Stimulated activated naive CD8-positive, alpha-beta T cell treated with anti-CD3 and anti-CD28 coated beads, Interleukin-15, Interleukin-2, amounts not matched to agents 100 U/mL and 50 U/mL, for 24 hours (primary cell): Measurements from ENCODE around the gene AKR1B15.
A peak's percentile ranks its signal among the peaks of the same experiment; 100 is the strongest.
"Not testable (repeated sequence)": the region's sequence is repeated elsewhere in the genome, so short reads cannot be mapped to it uniquely, and the experiment has no call there.

ENCODE experiments used
- ATAC-seq: fragments of 150-1000 bp; cut with Tn5 transposase; one replicate; pipeline ENCODE4 v1.10.0; 2021
- DNase-seq: peaks from one replicate; pipeline ENCODE4 v3.0.0; 2021

The AKR1B15 gene

DNA sequence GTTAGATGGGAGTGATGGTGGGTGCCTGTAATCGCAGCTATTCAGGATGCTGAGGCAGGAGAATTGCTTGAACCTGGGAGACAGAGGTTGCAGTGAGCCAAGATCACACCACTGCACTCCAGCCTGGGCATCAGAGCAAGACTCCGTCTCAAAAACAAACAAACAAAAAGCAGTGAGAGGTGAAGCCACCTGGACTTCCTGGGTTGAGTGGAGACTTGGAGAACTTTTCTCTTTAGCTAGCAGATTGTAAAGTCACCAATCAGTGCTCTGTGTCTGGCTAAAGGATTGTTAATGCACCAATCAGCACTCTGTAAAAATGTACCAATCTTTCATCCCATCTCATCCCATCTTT lies 14.5 kb downstream of the AKR1B15 start:
- ATAC-seq, DNase-seq: not testable (repeated sequence)

DNA sequence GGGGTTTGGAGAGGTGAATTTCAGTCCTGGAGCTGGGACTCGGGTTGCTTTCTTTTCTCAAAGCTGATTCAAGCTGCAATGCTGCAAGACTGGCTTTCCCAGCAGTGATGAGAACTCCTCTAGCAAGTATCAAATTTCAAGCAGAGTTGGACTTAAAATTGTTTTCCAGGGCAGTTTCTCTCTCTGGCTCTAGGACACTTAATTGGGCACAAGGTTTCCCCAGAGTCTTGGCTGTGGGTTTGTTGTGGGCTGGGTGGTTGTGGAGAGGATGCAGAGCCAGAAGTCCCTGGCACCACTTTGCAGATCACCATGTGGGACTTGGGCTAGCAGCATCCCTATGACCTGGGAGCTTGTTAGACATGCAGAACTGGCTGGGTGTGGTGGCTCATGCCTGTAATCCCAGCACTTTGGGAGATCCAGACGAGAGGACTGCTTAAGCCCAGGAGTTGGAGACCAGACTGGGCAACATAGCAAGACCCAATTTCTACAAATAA lies 16.8 kb downstream of the AKR1B15 start:
- DNase-seq, result no peak
- ATAC-seq, result no peak

DNA sequence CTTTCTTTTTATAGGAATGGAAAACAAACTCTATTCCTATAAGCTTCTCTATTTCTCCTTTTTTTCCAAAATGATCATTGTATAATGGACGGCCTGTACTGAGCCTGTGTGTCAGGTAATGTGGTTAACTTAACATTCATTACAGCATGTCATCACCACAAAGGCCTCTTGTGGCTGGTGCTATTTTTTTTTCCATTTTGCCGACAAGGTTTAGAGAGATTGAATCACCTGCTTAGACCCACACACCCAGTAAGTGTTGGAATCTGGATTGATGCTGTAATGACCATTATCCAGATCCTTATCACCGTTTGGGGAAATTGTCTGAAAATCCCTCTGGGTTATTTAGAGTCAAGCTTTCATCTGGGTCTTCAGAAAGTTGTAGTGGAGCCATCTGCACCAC lies 18.5 kb downstream of the AKR1B15 start:
- DNase-seq, result no peak
- ATAC-seq, result no peak

DNA sequence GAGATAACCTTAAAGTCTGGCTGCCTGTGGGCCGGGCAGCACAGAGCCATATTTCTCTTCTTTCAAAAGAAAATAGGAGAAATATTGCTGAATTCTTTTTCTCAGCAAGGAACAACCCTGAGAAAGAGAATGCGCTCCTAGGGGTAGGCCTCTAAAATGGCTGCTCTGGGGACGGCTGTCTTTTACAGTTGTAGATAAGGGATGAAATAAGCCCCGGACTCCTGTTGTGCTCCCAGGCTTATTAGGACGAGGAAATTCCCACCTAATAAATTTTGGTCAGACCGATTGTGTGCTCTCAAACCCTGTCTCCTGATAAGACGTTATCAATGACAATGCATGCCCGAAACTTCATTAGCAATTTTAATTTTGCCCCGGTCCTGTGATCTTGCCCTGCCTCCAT lies 21.1 kb downstream of the AKR1B15 start:
- ATAC-seq, DNase-seq: not testable (repeated sequence)

DNA sequence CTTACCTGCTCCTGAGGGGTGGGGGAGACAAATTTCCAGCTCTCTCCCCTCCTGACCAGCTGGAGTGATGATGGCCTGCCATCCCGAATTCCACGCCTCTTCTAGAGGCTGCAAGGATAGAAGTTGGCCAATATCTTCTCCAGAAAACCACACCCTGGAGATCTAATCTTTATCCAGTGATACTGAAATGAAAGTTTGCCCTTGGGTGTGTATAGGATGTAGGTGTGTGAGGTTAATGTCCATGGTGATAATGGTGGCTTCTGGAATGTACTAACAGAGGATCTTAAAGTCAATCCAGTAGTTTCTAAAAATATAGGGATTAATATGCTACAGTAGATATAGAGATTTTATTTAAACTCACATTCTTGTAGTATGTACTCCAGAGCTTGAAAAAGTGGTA lies 22.2 kb downstream of the AKR1B15 start:
- DNase-seq (no peak), ATAC-seq (no peak)

DNA sequence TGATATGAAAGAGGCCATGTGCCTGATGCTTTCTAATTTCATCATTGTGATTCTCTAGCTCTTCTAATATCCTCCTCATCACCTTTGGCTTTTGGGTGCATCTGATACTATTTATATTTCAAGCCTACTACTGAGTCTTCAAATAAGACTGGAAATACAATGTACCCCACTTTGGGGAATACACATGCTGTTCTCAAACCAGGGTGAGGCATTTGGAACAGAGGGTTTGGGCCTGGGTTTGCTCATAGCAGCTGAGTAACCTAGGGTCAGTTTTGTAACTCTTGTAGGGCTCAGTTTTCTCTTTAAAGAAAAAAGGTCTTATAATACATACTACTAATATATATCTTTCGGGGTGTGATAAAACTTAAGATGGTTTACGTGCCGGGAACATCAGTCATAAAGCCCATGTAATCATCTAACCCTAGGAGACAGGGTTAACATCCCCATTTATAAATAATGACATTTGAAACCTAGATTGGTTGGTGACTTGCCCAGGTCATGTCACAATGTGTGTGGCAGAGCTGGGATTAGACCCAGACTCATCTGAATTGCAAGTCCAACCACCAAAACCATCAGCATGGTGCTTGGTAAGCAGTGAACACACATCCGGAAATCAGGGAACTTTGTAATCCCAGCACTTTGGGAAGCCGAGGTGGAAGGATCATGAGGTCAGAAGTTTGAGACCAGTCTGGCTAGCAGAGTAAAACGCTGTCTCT lies 23.0 kb downstream of the AKR1B15 start:
- no peak for ATAC-seq
- no peak for DNase-seq

DNA sequence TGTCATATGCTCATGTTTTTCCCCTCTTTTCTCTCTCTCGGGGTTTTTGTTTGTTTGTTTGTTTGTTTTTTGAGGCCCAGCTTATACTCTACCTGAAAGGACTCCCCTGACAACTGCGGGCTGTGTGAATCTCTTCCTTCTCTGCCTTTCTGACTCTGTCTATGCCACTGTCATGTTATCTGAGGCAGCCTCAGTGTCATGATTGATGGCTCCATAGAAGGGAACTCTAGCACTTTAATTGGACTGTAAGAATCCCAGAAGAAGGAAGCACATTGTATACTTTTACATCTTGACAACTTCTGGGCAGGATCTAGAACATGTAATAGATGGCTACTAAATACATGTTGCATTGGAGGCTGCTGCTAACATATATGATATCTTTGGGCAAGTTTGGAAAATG lies 25.4 kb downstream of the AKR1B15 start:
- ATAC-seq, result no peak
- no peak for DNase-seq

DNA sequence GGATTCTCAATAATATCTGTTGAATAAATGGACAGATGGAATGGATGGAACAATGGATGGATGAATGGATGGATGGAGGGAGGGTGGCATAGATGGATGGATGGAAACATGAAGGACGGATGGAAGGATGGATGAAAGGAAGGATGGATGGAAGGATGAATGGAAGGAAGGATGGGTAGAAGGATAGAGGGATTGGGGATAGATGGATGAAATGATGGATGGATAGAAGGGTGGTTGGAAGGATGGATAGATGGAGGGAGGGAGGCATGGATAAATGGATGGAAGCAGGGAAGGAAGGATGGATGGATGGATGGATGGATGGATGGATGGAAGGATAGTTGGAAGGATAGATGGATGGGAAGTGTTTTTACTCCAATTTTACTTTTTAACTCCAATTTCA lies 35.4 kb downstream of the AKR1B15 start:
- no peak for DNase-seq
- no peak for ATAC-seq

DNA sequence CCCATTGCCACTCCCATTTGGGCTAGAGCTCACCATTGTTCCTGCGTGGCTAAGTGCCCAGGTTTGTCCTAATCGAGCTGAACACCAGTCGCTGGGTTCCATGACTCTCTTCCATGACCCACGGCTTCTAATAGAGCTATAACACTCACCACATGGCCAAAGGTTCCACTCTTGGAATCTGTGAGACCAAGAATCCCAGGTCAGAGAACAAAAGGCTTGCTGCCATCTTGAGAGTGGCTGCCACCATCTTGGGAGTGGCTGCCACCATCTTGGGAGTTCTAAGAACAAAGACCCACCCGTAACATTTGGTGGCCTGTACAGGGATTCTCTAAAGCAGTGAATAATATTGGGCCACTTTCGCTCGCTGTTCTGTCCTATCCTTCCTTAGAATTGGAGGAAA lies 37.0 kb downstream of the AKR1B15 start:
- ATAC-seq (no peak), DNase-seq (no peak)

DNA sequence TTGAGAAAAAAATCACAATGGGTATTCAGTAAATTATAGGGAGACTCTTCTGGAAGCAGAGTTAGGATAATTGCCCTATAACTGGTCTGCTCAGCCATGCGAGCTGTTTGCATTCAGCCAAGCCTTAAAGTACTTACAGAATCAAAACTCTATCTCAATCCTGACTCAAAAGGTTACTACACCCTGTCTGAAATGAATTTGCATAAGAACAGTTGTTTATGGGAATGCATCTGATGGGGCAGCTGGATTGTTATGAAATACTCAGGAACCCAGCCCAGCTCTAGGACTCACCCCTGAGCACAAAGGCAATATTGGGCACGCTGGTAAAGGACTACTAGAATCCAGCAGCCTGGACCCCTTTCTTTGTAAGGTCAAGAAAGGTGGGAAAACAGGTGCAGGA lies 38.8 kb downstream of the AKR1B15 start:
- ATAC-seq (no peak), DNase-seq (no peak)

DNA sequence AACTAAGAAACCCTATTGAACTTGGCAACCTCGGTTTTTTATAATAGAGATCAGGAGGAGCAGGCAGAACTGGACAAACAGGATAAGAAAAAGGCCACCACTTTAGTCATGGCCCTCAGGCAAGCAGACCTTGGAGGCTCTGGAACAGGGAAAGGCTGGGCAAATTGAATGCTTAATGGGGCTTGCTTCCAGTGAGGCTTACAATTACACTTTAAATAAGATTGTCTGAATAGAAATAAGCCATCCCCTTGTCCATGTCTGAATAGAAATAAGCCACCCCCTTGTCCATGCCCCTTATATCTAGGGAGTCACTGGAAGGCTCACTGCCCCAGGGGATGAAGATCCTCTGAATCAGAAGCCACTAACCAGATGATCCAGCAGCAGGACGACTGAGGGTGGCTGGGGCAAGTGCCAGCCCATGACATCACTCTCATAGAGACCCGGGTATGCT lies 40.6 kb downstream of the AKR1B15 start:
- ATAC-seq (no peak), DNase-seq (no peak)

DNA sequence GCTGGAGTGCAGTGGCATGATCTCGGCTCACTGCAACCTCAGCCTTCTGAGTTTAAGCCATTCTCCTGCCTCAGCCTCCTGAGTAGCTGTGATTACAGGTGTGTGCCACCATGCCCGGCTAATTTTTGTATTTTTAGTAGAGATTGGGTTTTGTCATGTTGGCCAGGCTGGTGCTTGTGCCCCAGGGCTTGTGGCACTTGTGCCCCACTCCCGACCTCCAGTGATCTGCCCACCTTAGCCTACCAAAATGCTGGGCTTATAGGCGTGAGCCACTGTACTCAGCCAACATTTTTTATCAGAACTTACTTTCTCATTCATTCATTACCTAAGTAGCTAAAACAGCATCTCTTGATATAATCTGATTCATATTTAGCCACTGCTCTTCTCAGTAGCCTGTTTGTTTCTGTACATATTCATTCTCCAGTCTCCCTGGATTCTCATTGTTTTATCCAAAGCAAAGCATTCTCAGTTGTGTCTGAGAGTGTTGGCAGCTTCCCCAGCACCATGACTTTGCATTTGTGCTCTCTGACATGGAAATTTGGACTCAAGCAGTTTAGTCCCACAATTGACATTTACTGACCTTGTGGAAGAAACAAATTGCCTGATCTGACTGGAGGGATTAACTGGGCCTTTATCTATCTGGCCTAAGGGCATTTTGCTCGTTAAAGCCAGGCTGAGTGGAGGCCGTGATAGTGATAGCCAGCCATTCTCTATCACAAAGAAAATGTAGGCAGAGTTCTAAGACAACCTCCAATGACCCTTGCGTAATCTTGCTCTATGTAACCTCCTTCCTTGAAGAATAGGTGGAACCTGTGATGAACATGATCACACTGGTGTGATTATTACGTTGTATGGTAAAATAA lies 44.9 kb downstream of the AKR1B15 start:
- no peak for ATAC-seq
- DNase-seq, result no peak

DNA sequence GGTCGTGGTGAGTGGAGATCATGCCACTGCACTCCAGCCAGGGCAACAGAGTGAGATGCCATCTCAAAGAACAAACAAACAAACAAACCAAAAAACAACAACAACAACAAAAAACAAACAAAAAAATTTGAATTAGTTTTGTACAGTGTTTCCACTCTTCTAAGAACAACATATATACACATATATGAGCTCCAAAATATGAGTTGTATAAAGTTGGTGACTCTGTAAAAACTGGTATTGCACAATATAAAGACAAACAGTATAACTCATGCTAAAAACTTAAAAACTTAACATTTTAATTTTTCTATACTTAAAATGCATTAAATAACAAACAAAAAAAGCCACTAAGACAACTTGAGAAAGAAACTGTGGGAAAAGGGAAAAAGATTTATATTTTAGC lies 46.0 kb downstream of the AKR1B15 start:
- DNase-seq (no peak), ATAC-seq (no peak)

DNA sequence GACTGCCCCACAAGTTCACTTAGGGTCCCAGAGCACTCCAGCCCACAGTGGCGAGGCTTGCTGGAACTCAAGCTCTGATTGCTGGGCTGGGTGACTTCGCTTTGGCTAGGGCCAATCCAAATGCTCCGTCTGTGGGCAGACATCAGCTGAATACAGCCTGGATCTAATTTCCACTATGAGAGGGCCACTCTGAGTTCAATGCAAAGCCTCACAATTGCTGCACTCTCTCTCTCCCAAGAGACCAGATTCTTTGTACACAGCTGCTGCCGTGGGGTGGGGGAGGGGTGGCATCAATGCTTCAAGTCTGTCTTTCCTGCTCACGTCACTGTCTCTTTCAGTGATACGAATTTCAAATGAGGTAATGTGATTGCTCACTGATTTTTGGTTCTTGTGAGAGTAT lies 50.5 kb downstream of the AKR1B15 start:
- no peak for ATAC-seq
- DNase-seq, result no peak

DNA sequence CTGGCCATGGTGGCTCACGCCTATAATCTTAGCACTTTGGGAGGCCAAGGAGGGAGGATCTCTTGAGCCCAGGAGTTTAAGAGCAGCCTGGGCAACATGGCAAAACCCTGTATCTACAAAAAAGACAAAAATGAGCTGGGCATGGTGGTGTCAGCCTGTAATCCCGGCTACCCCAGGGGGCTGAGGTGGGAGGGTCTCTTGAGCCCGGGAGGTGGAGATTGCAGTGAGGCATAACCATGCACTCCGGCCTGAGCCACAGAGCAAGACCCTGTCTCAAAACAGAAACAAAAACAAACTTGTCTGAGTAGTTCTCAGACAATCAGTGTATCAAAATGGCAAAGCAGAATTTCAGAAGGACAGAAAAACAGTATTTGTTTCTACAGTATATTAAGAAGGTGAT lies 52.5 kb downstream of the AKR1B15 start:
- ATAC-seq (no peak), DNase-seq (no peak)

DNA sequence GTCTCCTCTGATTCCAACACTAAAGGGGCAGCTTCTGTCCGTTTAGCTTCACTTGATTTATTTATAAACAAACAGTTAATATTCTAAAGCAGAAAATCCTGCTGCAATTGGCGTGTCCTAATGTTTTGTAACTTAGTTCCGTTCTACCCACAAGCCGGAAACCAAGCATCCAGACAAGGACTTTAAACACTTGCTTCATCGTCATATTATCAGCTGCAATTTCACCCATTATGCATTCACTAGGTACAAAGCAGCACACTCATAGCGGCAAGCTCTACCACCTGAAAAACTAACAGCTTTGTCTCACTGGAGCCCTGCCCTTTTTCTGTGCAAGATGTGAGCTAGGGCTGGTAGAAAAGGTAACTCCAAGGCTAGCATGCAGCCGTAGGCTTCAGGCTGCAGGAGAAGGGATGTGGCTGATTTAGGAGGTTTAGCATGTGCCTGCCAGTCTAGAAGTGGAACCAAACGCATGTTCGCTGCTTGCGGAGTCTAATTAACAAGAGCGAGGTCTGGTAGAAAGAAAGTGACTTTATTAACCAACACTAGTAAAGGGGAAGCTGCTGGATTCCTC lies 54.1 kb downstream of the AKR1B15 start:
- ATAC-seq, result no peak

DNA sequence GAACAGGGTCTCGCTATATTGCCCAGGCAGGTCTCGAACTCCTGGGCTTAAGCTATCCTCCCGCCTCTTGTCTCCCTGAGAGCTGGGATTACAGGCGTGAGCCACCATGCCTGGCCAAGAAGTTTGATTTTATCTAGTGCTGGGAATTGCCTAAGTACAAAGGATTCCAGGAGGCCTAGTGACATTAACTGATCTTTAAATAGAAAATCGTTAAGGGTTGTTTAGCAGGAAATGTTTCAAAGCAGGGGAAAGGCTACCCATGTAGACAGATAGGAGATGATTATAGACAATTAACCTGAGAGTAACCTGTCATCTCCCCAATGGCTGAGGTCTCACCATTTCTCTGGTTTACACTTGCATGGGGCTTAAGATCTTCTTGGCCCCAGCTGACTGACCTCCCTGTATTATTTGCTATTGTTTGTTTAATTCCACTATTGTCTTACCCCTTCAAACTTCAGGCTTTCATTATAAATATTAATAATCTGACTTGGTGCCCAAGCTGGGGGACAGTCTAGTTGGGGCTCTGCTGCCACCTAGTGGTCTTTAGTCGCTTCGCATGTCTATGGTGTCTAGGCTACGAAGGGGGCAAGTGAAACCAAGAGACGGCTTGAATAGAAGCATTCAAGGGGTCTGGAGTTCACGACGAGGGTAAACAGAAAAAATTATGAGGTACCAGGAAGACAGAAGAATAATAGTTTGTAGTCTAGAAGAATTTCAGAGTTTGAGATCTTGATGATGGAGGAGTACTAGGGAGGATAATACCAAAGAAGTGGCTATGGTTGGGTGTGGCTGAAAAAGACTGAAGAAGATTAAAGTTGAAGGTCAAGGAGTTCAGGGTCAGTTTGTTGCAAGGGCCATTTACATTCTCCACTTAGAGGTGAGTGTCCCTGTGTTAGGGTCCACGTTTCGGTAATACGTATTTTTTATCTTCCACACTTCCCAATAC lies 57.3 kb downstream of the AKR1B15 start:
- DNase-seq (peak; percentile 66), ATAC-seq (peak; percentile 89)

More for the DNA sequence above, 54.1 kb downstream of the AKR1B15 start:
- no peak for DNase-seq

DNA sequence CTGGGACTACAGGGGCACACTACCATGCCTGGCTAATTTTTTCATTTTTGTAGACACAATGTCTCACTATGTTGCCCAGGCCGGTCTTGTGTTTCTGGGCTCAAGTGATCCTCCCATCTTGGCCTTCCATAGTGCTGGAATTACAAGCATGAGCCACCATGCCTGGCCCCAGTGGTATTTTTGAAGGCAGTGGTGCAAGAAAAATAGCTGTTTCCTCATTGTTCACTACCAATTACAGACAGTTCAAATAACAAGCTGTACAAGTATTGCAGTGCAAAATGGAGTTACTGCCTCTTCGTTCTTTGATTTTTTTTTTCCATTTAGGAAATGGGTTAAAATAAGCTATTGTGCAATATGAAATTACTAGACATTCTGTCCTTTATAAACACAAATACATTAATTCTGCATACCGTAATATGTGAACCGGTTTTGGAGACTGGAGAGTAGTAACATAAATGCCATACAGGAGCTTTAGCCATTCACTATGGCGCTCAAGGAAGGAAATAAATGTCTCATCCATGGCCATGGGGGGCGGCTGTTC lies 62.8 kb downstream of the AKR1B15 start:
- ATAC-seq (no peak), DNase-seq (no peak)

DNA sequence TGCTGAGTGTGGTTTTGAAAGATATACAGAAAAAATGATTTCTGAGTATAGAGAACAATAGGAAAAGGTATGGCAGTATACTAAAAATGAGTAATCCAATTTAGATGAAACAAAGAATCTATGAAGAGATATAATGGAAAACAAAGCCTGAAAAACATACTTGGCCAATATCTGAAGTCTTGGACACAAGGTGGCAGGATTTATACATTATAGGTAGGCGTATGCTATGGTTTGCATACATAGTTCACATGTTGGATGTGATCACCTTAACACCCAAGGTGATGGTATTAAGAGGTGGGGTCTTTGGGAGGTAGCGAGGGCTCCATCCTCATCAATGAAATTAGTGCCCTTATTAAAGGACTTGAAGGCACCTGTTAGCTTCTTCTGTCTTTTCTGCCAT lies 63.3 kb downstream of the AKR1B15 start:
- no peak for ATAC-seq

DNA sequence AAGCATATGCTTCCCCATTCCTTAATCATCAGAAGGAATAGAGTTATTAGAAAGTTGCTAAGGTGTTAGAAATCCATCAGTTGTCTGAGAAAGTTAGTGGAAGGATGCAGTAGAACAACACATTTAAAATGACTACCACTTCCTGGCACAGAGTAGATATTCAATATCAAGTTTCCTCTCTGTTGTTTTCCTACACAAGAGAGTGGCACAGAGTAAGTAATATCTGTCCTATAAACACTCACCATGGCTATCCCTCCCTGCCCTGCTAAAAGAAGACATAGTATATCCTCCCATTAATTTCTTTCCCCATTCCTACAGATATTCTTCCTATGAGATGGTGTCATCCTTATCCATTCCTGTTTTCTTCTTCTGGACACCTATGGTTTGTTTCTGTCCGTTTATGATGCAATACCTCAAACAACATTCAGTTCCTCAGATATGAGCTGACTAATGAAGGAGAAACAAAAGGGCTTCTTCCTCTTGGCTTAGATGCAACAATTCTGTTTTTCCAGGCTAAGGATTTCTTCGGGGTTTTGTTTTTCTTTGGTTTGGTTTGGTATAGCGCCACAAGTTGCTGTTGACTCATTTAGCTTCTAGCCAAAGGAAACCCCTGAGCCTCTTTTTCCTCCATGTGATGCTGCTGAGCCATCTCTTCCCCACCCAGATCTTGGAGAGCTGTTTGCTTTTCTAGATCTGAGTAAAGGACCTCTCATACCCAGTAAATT lies 64.9 kb downstream of the AKR1B15 start:
- peak; percentile 86 for ATAC-seq
- peak; percentile 17 for DNase-seq

More for the DNA sequence above, 63.3 kb downstream of the AKR1B15 start:
- DNase-seq, result no peak

DNA sequence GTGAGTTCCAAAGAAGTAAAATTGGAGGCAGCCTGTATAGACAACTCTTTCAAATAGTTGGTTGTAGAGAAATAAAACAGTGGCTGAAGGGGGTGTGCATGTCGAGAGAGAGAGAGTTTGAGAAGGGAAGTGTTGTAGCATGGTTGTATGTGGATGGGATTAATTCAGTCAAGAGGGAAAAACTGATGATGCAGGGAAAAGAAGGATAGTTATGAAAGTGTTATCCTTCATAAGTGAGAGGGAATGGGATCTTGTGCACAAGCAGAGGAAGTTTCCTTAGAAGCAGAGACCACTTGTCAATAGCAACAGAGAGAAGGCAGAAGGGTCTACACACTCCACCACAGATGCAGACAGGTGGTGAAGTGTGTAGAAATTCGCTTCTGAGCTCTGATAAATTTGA lies 67.7 kb downstream of the AKR1B15 start:
- no peak for ATAC-seq
- no peak for DNase-seq
